ENCODE data around the gene GCSAM.

GCSAM gene

GRCh38 chr3:112104774-112105173 lies 28.3 kb downstream of the GCSAM start:
- no peak for DNase-seq (ENCODE audit: low read depth)

DNA sequence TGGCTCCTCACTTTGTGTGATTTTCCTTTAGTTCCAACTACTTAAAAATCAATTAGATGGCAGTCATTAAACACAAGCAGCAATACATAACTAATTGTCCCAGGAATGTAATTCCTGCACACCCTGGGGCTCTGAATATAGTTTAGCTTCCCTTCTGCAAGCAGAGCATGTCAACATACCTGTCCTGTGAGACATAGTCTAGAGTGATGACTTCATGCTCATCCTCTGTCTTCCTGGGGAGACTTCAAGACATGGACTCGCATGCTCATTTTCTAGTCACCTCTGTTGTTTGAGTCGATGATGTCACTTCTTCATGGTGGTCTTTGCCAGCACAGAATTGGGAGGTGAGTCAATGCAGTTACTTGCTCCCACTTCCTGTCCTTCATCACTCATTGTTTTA lies 31.1 kb downstream of the GCSAM start:
- no peak for DNase-seq (ENCODE audit: low read depth)

GRCh38 chr3:112097378-112097777 lies 35.7 kb downstream of the GCSAM start:
- DNase-seq (ENCODE audit: low read depth): no peak

- DNase-seq (ENCODE audit: low read depth): no peak
Measured at GRCh38 chr3:112096176-112096575, 36.9 kb downstream of the GCSAM start.

DNA sequence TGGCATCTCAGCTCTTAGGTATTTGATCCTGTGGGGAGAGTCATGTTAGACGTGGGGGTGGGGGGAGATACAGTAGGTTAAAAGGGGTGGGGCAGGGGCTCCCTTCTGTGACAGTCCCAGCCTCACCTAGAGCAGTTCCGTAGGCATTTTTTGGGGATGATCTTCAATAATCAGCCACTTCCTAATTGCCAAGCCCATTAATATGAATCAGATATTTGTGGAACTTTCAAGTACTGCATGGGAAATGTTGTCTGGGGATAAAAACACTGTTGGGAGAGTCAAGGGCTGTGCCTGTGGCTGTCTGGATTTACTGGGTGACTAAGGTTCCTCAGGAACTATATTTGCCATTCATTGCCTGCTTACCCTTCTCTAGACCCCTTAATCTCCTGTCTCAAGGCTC lies 37.3 kb downstream of the GCSAM start:
- DNase-seq (ENCODE audit: low read depth): no peak

- DNase-seq (ENCODE audit: low read depth): no peak
Measured at GRCh38 chr3:112093180-112093522, 39.9 kb downstream of the GCSAM start.

DNA sequence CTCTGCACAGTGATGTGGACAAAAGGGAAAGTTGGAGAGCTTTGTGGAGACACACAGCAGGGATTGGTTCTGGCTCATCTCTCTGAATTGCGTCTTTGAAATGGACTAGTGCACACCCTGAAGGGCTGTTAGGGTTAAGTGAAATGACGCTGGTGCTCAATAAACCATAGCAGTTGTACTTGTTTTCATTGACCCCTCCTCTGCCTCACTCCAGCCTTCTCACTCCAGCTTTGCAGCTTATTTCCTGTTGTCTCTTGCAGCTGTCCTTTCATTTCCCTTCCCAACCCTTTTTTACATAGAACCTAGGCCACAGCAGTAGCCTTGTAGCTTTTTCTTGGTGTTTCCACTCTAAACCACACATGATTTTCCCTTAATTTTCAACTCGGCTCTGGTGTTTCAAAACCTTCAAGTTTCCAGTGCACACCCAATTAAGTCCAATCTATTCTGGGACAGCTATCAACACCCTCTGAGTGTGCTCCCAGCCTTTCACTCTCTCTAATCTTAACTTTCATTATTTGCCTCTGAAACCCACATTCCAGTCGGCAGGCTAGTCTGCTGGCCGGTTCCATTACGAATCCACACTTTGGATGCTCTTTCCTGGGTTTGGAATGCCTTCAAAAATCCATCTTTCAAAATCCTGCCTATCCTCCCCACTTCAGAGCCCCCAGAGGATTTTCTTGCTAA lies 40.4 kb downstream of the GCSAM start:
- DNase-seq (ENCODE audit: low read depth): no peak

- DNase-seq (ENCODE audit: low read depth): no peak
Measured at GRCh38 chr3:112090887-112091586, 42.0 kb downstream of the GCSAM start.

DNA sequence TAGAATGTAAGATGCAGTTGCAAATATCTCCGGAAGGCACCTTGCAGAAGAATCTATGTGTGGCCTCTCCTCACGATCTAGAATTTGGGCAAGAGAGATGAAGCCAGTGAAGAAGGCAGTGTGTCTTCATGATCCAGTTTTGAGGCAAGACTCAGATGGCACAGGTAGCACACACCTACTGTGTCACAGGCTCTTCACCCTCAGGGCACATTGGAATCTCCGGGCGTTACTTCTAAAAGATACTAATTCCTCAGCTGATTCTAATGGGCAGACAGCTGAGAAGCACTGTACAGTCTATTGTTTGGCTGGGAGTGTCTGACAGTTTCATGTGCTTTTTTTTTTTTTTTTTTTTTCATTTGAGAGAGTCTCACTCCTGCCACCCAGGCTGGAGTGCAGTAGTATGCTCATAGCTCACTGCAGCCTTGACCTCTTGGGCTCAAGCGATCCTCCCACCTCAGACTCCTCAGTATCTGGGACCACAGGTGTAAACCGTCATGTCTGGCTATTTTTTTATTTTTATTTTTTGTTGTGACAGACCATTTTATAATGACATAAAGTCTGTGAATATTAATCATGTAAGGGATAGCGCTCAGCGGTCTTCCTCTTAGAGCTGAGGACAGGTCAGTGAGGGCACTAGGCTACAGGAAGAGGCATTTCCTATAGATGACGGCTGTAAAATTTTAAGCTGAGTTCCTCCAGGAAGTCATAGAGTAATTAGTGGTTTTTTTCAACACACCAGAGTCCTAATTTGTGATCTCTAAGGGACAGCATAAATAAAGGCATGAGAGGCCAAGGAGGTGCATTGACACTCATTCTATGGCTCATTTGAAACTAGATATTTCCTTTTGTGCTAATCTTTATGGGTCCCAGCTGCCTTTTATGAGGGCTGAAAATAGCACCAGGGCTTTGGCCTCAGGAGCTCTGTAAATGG lies 42.8 kb downstream of the GCSAM start:
- no peak for DNase-seq (ENCODE audit: low read depth)

GRCh38 chr3:112088944-112089343 lies 44.1 kb downstream of the GCSAM start:
- DNase-seq (ENCODE audit: low read depth): no peak

DNA sequence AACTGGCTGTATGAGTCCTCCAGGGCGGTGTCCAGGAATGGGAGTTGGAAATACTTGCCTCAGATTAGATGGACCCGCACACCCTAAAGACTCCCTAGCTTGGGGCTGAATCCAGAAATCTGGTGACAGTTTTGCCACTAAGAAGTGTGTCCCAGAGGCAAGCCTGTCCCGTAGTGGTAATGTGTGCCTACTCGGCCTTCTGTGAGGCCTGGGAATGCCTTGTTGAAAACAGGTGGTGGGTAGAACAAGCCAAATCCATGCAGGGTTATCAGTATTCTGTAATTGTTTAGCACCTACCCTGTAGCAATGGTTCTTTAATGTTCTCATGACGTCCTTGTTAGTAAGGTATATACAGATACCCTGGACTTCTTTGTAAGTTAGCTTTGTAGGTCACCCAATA lies 45.3 kb downstream of the GCSAM start:
- no peak for DNase-seq (ENCODE audit: low read depth)

DNA sequence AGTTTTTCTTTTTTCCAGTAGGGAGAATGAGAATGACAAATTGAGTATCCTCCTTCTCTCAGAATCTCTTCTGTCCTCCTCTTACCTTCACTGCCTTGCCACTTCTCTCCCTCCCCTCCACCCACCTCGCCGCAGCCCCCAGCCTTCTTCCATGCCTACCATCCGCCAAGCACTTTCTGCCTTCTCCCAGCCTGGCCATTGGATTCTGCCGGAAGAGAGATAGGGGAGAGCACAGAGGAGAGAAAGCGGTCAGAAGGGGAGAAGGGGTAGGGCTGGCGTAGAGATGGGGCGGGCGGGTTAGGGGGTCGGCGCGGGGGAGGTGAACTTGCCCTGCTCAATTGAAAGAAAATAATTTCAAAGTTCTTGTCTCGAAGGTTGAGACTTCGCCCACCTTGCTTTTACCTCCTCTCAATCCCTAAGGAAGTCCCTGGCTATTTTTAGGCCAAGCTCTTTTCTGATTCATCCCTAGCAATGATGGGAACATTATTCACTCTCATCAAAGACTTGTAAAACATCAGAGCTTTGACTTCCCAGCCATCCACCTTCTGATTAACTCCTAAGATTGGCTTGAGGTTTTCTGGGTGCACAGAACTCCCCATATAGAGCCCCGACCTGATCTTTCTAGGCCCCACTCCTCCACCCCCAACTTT lies 46.0 kb downstream of the GCSAM start:
- DNase-seq (ENCODE audit: low read depth): no peak

- DNase-seq (ENCODE audit: low read depth): peak; percentile 56
Measured at GRCh38 chr3:112086076-112086854, 46.8 kb downstream of the GCSAM start, which contains the start of gene C3orf52. Gene C3orf52 (plus strand): TSS chr3:112086389. CDS start chr3:112086408, 19 bp downstream.

- no peak for DNase-seq (ENCODE audit: low read depth)
Measured at GRCh38 chr3:112085735-112086075, 47.3 kb downstream of the GCSAM start.

- no peak for DNase-seq (ENCODE audit: low read depth)
Measured at GRCh38 chr3:112084980-112085705, 47.9 kb downstream of the GCSAM start.

DNA sequence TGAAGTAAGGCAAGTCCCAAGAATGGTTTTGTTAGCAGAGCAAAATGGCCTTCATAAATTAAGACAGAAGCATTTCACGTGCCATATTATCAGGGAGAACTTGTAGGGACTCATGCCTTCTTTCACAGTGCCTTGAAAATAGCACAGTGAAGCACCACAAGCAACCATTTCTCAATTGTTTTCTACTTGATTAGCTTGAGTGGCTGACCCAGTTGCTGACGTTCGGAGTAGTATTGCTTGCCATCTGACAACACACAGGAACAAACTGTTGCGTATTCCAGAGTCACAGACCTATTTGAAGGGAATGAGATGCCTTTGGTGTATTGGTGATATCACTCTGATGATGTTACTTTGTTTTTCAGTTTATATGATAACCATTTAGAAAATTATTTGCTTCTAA lies 49.8 kb downstream of the GCSAM start:
- no peak for DNase-seq (ENCODE audit: low read depth)

- DNase-seq (ENCODE audit: low read depth): no peak
Measured at GRCh38 chr3:112078125-112079083, 54.6 kb downstream of the GCSAM start.

- DNase-seq (ENCODE audit: low read depth): no peak
Measured at GRCh38 chr3:112074616-112075497, 58.2 kb downstream of the GCSAM start.

DNA sequence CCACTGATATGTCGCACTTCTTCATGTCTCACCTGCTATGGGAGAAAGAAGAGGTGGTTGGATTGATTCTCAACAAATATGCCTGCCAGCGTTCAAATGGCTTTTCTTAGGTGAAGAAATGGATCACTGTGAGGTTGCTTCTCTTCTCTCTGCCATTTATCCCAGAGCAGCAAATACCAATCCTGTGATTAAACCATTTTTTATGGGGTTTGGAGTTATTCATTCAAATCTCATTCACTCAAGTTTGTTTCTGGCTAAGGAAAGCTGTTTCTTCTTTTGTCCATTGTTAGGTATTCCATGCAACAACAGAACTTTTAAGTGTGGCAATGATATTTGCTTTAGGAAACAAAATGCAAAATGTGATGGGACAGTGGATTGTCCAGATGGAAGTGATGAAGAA lies 59.0 kb downstream of the GCSAM start:
- no peak for DNase-seq (ENCODE audit: low read depth)
